Activated CD4-positive, alpha-beta T cell treated with anti-CD3 and anti-CD28 coated beads, Interleukin-2, amount 10 ng/mL, durations not matched to agents 7 days and 5 days (primary cell): Measurements from ENCODE around the gene CDC27. TPM values are rescaled to one million over a fixed set of nuclear protein-coding genes. Genes with fewer than 3 reads are reported as not detected.
"Not testable (repeated sequence)": the region's sequence is repeated elsewhere in the genome, so short reads cannot be mapped to it uniquely, and the experiment has no call there.

Source experiments
- CTCF ChIA-PET: fragments of 350-600 bp; sonication (Branson Sonifier 250); formaldehyde crosslinking; loops from one replicate; lab custom pipeline; 2021; ENCODE audit warnings: antibody characterized with exemption; lab: Charles Lee
- POLR2A ChIA-PET: fragments of 350-600 bp; sonication (Branson Sonifier 250); formaldehyde crosslinking; loops from one replicate; lab custom pipeline; 2021; ENCODE audit warnings: antibody characterized with exemption; lab: Charles Lee
- DNase-seq: peaks from one replicate; pipeline ENCODE4 v3.0.0-alpha.2; 2020
- H3K27ac Mint-ChIP-seq: one replicate; pipeline ENCODE4 v1.8.0; 2021; ENCODE audit warnings: mild to moderate bottlenecking, moderate library complexity, mixed read lengths
- H3K27me3 Mint-ChIP-seq: one replicate; pipeline ENCODE4 v1.8.0; 2021; ENCODE audit warnings: mixed read lengths
- H3K36me3 Mint-ChIP-seq: one replicate; pipeline ENCODE4 v1.8.0; 2021; ENCODE audit warnings: low read depth, mixed read lengths
- H3K4me1 Mint-ChIP-seq: one replicate; pipeline ENCODE4 v1.8.0; 2021; ENCODE audit warnings: mixed read lengths
- H3K4me3 Mint-ChIP-seq: one replicate; pipeline ENCODE4 v1.8.0; 2021; ENCODE audit warnings: mild to moderate bottlenecking, moderate library complexity, mixed read lengths
- H3K9me3 Mint-ChIP-seq: one replicate; pipeline ENCODE4 v1.8.0; 2021; ENCODE audit warnings: mixed read lengths
- total RNA-seq, 2 experiments: library from RNA; stranded (reverse); gene quantifications; one replicate each; pipeline ENCODE4 v1.2.3, GENCODE V29; 2021

The CDC27 gene
- total RNA-seq, 2 experiments from 2014 or later = 128 to 159 TPM

GRCh38 chr17:47102914-47103313 lies 86.2 kb downstream of the CDC27 start:
- H3K27me3 Mint-ChIP-seq = peaks cover 13% of the 10 kb centered on the region
- no peak overlapping the region for H3K4me3 Mint-ChIP-seq
- peaks cover 16% of the 10 kb centered on the region for H3K4me1 Mint-ChIP-seq
- ChIA-PET POLR2A (no interaction called here), CTCF (interaction anchor here (0.7 to 1.9 kb wide), 2 partner anchors 15 to 37 kb away, joined by 4 read pairs; no protein-coding TSS in a partner anchor)
- no peaks in the 10 kb centered on the region for H3K9me3 Mint-ChIP-seq
- H3K36me3 Mint-ChIP-seq = peaks cover 4% of the 10 kb centered on the region
- DNase-seq = no peak
- H3K27ac Mint-ChIP-seq = no peak overlapping the region

GRCh38 chr17:47099987-47100711 lies 88.9 kb downstream of the CDC27 start:
- H3K9me3 Mint-ChIP-seq = no peaks in the 10 kb centered on the region
- peak; percentile 94 for DNase-seq
- H3K4me1 Mint-ChIP-seq = peaks cover 23% of the 10 kb centered on the region
- H3K4me3 Mint-ChIP-seq = peak overlapping the region; percentile 100
- CTCF ChIA-PET = no interaction called here
- peak overlapping the region; percentile 100 for H3K27ac Mint-ChIP-seq
- peaks cover 6% of the 10 kb centered on the region for H3K36me3 Mint-ChIP-seq
- POLR2A ChIA-PET = no interaction called here
- H3K27me3 Mint-ChIP-seq = peaks cover 4% of the 10 kb centered on the region

DNA sequence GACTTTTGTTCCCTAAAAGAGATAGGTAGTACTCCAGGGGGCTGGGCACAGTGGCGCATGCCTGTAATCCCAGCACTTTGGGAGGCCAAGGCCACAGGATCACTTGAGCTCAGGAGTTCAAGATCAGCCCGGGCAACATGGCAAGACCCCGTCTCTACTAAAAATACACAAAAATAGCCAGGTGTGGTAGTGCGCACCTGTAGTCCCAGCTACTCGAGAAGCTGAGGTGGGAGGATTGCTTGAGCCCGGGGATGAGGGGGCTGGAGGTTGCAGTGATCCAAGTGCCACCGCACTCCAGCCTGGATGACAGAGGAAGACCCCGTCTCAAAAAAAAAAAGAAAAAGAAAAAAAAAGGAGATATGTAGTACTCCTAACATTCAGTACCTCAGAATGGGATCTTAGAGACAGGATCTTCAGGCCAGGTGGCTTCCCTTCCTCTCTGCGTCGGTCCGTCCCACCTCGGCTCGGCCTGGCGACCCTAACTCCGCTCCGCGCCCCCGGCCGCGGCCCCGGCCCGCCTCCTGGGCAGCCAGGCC lies 89.6 kb downstream of the CDC27 start:
- Mint-ChIP-seq H3K4me1 (peaks cover 25% of the 10 kb centered on the region), H3K9me3 (no peaks in the 10 kb centered on the region), H3K4me3 (peak overlapping the region; percentile 100), H3K27ac (peak overlapping the region; percentile 86), H3K36me3 (peaks cover 7% of the 10 kb centered on the region), H3K27me3 (peaks cover 4% of the 10 kb centered on the region)
- DNase-seq = no peak
- CTCF ChIA-PET = interaction anchor here (0.7 kb wide), 1 partner anchor 833 kb away, joined by 4 read pairs; no protein-coding TSS in a partner anchor
- POLR2A ChIA-PET = no interaction called here

DNA sequence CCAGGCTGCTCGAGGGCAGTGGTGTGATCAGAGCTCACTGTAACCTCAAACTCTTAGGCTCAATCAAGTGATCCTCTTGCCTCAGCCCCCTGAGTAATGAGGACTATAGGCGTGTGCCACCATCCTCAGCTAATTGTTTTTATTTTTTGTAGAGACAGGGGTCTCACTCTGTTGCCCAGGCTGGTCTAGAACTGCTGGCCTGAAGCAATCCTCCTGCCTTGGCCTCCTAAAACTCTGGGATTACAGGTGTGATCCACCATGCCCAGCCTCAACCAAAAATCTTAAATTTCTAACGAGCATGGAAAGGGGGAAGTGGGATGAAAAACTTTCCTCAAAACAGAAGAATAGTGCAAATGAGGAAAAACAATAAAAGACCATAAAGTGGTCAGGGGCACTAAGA lies 92.8 kb downstream of the CDC27 start:
- Mint-ChIP-seq H3K36me3 (peaks cover 27% of the 10 kb centered on the region), H3K9me3 (no peaks in the 10 kb centered on the region), H3K27me3 (no peaks in the 10 kb centered on the region), H3K27ac (no peak overlapping the region), H3K4me3 (no peak overlapping the region), H3K4me1 (peaks cover 29% of the 10 kb centered on the region)
- ChIA-PET CTCF (interaction anchor here (0.7 kb wide), 2 partner anchors 61 to 89 kb away, joined by 3 to 4 read pairs; no protein-coding TSS in a partner anchor), POLR2A (interaction anchor here (0.6 kb wide), 1 partner anchor 12 kb away, joined by 3 read pairs; no protein-coding TSS in a partner anchor)
- no peak for DNase-seq

GRCh38 chr17:47095268-47095667 lies 93.8 kb downstream of the CDC27 start:
- H3K4me1 Mint-ChIP-seq = peaks cover 27% of the 10 kb centered on the region
- POLR2A ChIA-PET = no interaction called here
- no peak overlapping the region for H3K4me3 Mint-ChIP-seq
- CTCF ChIA-PET = no interaction called here
- H3K27ac Mint-ChIP-seq = no peak overlapping the region
- peaks cover 31% of the 10 kb centered on the region for H3K36me3 Mint-ChIP-seq
- H3K9me3 Mint-ChIP-seq = no peaks in the 10 kb centered on the region
- no peak for DNase-seq
- no peaks in the 10 kb centered on the region for H3K27me3 Mint-ChIP-seq

DNA sequence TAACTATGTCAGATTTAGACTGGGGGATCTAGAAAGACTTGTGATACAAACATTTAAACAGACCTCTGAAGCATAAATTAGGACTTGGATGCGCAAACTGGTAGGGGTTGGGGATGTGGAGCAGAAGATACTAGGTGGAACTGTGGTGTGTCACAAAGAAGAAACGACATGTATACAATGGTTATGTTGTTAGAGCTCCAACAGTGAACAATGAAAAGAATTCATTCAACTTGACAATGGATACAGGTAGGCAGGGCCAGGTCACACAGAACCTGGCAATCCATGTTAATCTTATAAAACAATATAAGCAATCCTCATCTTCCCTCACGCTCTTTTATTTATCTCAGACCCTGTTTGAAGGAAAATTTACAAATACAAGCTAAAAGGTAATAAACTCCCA lies 102.0 kb downstream of the CDC27 start:
- Mint-ChIP-seq H3K36me3 (peaks cover 14% of the 10 kb centered on the region), H3K4me1 (peaks cover 6% of the 10 kb centered on the region), H3K4me3 (no peak overlapping the region), H3K27me3 (no peaks in the 10 kb centered on the region), H3K9me3 (no peaks in the 10 kb centered on the region), H3K27ac (no peak overlapping the region)
- POLR2A ChIA-PET = no interaction called here
- no peak for DNase-seq
- CTCF ChIA-PET = no interaction called here

DNA sequence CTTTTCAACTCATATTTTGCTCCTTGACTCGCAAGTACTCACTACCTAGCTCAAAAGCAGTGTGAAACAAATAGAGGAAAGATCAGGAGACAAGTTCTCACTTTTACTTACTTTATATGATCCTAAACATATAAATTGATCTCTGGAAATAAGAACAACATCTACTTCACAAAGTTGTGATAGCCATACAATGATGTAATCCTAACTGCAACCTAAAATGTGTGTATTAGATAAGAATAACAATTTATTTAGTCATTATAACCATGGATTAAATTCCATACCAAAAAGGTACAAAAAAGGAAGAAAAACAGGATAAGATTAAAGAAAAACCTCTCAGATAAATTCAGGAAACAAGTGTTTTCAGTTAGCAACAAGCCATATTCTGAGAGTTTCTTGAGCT lies 103.4 kb downstream of the CDC27 start:
- no peaks in the 10 kb centered on the region for H3K9me3 Mint-ChIP-seq
- ChIA-PET CTCF (no interaction called here), POLR2A (no interaction called here)
- no peak for DNase-seq
- no peak overlapping the region for H3K27ac Mint-ChIP-seq
- H3K27me3 Mint-ChIP-seq = no peaks in the 10 kb centered on the region
- H3K4me1 Mint-ChIP-seq = peaks cover 4% of the 10 kb centered on the region
- peaks cover 10% of the 10 kb centered on the region for H3K36me3 Mint-ChIP-seq
- no peak overlapping the region for H3K4me3 Mint-ChIP-seq

DNA sequence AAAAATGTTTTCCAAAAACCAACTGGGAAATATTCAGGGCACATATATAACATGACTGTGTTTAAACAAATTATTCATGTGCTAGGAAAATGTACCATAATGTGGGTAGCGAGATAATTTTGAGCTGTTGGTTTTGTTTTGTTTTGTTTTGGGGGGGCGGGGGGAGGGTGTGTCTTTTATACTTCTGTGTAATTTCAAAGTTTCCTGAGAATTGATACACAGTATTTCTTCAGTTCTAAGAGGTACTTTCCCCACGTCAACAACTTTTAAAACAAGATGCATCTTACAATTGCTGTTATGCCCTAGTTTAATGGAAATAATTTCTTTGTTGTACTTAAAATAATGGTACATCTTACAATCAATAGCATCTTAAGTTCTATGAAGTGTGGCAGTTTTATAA lies 110.3 kb downstream of the CDC27 start:
- no peak for DNase-seq
- Mint-ChIP-seq H3K27ac (no peak overlapping the region), H3K4me1 (peaks cover 10% of the 10 kb centered on the region), H3K4me3 (no peak overlapping the region), H3K9me3 (no peaks in the 10 kb centered on the region), H3K27me3 (no peaks in the 10 kb centered on the region), H3K36me3 (peaks cover 14% of the 10 kb centered on the region)
- ChIA-PET CTCF (interaction anchor here (0.6 to 0.8 kb wide), 3 partner anchors 58 to 884 kb away, joined by 3 read pairs; no protein-coding TSS in a partner anchor), POLR2A (no interaction called here)

DNA sequence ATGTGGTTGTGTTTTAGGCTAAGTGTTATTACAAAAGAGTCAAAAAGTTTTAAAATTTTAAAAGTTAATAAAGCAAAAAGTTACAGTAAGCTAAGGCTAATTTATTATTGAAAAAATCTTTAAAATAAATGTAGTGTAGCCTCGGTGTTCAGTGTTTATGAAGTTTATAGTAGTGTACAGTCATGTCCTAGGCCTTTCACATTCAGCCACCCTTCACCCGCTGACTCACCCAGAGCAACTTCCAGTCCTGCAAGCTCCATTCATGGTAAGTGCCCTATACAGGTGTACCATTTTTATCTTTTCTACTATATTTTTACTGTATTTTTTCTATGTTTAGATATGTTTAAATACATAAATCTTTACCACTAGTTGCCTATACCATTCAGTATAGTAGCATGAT lies 111.5 kb downstream of the CDC27 start:
- Mint-ChIP-seq H3K4me3 (no peak overlapping the region), H3K27ac (no peak overlapping the region), H3K9me3 (no peaks in the 10 kb centered on the region), H3K4me1 (peaks cover 11% of the 10 kb centered on the region), H3K36me3 (peaks cover 18% of the 10 kb centered on the region), H3K27me3 (no peaks in the 10 kb centered on the region)
- no peak for DNase-seq
- CTCF ChIA-PET = no interaction called here
- POLR2A ChIA-PET = no interaction called here

- no peak for DNase-seq
- ChIA-PET CTCF (no interaction called here), POLR2A (no interaction called here)
- Mint-ChIP-seq H3K27me3 (no peaks in the 10 kb centered on the region), H3K27ac (no peak overlapping the region), H3K36me3 (peaks cover 17% of the 10 kb centered on the region), H3K4me3 (no peak overlapping the region), H3K4me1 (peaks cover 20% of the 10 kb centered on the region), H3K9me3 (peaks cover 2% of the 10 kb centered on the region)
Measured at GRCh38 chr17:47076171-47076570, 112.9 kb downstream of the CDC27 start.

- POLR2A ChIA-PET, H3K27me3 Mint-ChIP-seq, DNase-seq, H3K4me3 Mint-ChIP-seq, H3K9me3 Mint-ChIP-seq, H3K27ac Mint-ChIP-seq: not testable (repeated sequence)
- peaks cover 22% of the 10 kb centered on the region for H3K36me3 Mint-ChIP-seq
- H3K4me1 Mint-ChIP-seq = peaks cover 28% of the 10 kb centered on the region
- CTCF ChIA-PET = interaction anchor here (0.6 kb wide), 1 partner anchor 20 kb away, joined by 4 read pairs; no protein-coding TSS in a partner anchor
Measured at GRCh38 chr17:47074361-47074760, 114.7 kb downstream of the CDC27 start.

DNA sequence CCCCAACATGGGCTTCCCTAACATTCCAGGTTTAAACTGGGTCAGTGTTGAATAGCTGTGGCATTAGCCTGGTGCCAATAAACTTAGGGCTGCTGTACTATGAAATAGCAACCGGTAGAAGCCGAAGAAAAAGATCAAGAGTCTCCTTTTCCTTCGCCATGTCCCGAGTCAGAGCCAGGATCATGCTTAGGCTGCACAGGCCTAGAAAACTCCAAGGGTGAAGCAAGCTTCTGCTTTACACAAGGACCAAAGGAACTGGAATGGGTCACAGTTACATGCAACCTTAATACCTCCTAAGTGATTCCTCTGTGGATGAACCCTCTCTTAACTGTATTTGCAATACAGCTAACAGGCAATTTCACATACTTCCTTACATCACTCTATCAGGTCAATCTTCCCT lies 115.5 kb downstream of the CDC27 start:
- DNase-seq, H3K27me3 Mint-ChIP-seq, H3K9me3 Mint-ChIP-seq, H3K27ac Mint-ChIP-seq, H3K4me3 Mint-ChIP-seq, POLR2A ChIA-PET: not testable (repeated sequence)
- CTCF ChIA-PET = interaction anchor here (0.6 kb wide), 1 partner anchor 20 kb away, joined by 4 read pairs; no protein-coding TSS in a partner anchor
- Mint-ChIP-seq H3K4me1 (peaks cover 27% of the 10 kb centered on the region), H3K36me3 (peaks cover 22% of the 10 kb centered on the region)

GRCh38 chr17:47072886-47073285 lies 116.2 kb downstream of the CDC27 start:
- H3K36me3 Mint-ChIP-seq = peaks cover 20% of the 10 kb centered on the region

More at GRCh38 chr17:47072886-47073285, 116.2 kb downstream of the CDC27 start:
- Mint-ChIP-seq H3K27ac (peak overlapping the region; percentile 6), H3K4me1 (peaks cover 28% of the 10 kb centered on the region), H3K4me3 (no peak overlapping the region), H3K27me3 (no peaks in the 10 kb centered on the region), H3K9me3 (peaks cover 8% of the 10 kb centered on the region)
- ChIA-PET CTCF (no interaction called here), POLR2A (no interaction called here)
- no peak for DNase-seq
